SK-N-SH treated with all-trans-retinoic acid at 6 μM for 48 hours (cell line): ENCODE data around the gene RALB.

Source experiments
- ATAC-seq: fragments of 200-7000 bp; cut with Tn5 transposase; 3 replicates; pipeline ENCODE4 v1.9.1; 2020; ENCODE audit warnings: mild to moderate bottlenecking, moderate library complexity
- ARNTL ChIP-seq: fragments of 450-650 bp; formaldehyde crosslinking; IDR thresholded peaks from 2 replicates; pipeline ENCODE4 v1.5.0; 2020; ENCODE audit warnings: low read depth, mild to moderate bottlenecking, moderate library complexity, borderline replicate concordance
- BACH2 ChIP-seq: fragments of 250-450 bp; sonication (Bioruptor Pico); IDR thresholded peaks from 2 replicates; pipeline ENCODE4 v1.9.0; 2021; ENCODE audit warnings: mild to moderate bottlenecking, borderline replicate concordance
- ESRRG ChIP-seq: fragments of 250-450 bp; sonication (Bioruptor Pico); IDR thresholded peaks from 2 replicates; pipeline ENCODE4 v1.6.1; 2021; ENCODE audit warnings: mild to moderate bottlenecking
- ISL1 ChIP-seq: fragments of 250-450 bp; sonication (Bioruptor Pico); IDR thresholded peaks from 2 replicates; pipeline ENCODE4 v2.1.2; 2022; ENCODE audit warnings: mild to moderate bottlenecking, moderate library complexity
- PPARA ChIP-seq: fragments of 250-450 bp; sonication (Bioruptor Pico); IDR thresholded peaks from 2 replicates; pipeline ENCODE4 v1.5.0; 2020; ENCODE audit warnings: mild to moderate bottlenecking, borderline replicate concordance
- RARB ChIP-seq: fragments of 250-450 bp; sonication (Bioruptor Pico); IDR thresholded peaks from 2 replicates; pipeline ENCODE4 v1.8.0; 2021; ENCODE audit warnings: mild to moderate bottlenecking, moderate library complexity
- SNAI2 ChIP-seq: fragments of 250-450 bp; sonication (Bioruptor Pico); IDR thresholded peaks from 2 replicates; pipeline ENCODE4 v1.5.0; 2020; ENCODE audit warnings: mild to moderate bottlenecking, moderate library complexity
- TCF4 ChIP-seq: fragments of 250-450 bp; sonication (Bioruptor Pico); IDR thresholded peaks from 2 replicates; pipeline ENCODE4 v1.8.0; 2021; ENCODE audit warnings: mild to moderate bottlenecking, moderate library complexity, borderline replicate concordance
- TOX ChIP-seq: fragments of 250-450 bp; sonication (Bioruptor Pico); IDR thresholded peaks from 2 replicates; pipeline ENCODE4 v1.8.0; 2021; ENCODE audit warnings: mild to moderate bottlenecking, moderate library complexity, borderline replicate concordance
- ZC3H10 ChIP-seq: fragments of 250-450 bp; sonication (Bioruptor Pico); IDR thresholded peaks from 2 replicates; pipeline ENCODE4 v1.5.1; 2021; ENCODE audit warnings: mild to moderate bottlenecking, moderate library complexity
- ZFP30 ChIP-seq: fragments of 450-650 bp; formaldehyde crosslinking; IDR thresholded peaks from 2 replicates; pipeline ENCODE4 v1.5.0; 2022; ENCODE audit warnings: mild to moderate bottlenecking, moderate library complexity
- ZNF565 ChIP-seq: fragments of 450-650 bp; formaldehyde crosslinking; conservative IDR thresholded peaks from 2 replicates; pipeline ENCODE4 v1.5.0; 2020; ENCODE audit warnings: low read depth, mild to moderate bottlenecking, moderate library complexity
- ZNF70 ChIP-seq: fragments of 450-650 bp; formaldehyde crosslinking; IDR thresholded peaks from 2 replicates; pipeline ENCODE4 v1.5.0; 2020; ENCODE audit warnings: mild to moderate bottlenecking, moderate library complexity
- ZNF8 ChIP-seq: fragments of 450-650 bp; formaldehyde crosslinking; IDR thresholded peaks from 2 replicates; pipeline ENCODE4 v1.5.0; 2020; ENCODE audit warnings: mild to moderate bottlenecking, moderate library complexity
- TF ChIP-seq, protein P1 (sequence below): fragments of 250-450 bp; sonication (Bioruptor Pico); IDR thresholded peaks from 2 replicates; pipeline ENCODE4 v1.8.0; 2021; ENCODE audit warnings: low read depth, mild to moderate bottlenecking, moderate library complexity, borderline replicate concordance
- TF ChIP-seq, protein P2 (sequence below): fragments of 250-450 bp; sonication (Bioruptor Pico); IDR thresholded peaks from 2 replicates; pipeline ENCODE4 v1.5.1; 2021; ENCODE audit warnings: mild to moderate bottlenecking, moderate library complexity
- TF ChIP-seq, protein P3 (sequence below): fragments of 250-450 bp; sonication (Bioruptor Pico); IDR thresholded peaks from 2 replicates; pipeline ENCODE4 v1.5.0; 2020; ENCODE audit warnings: mild to moderate bottlenecking, moderate library complexity
- TF ChIP-seq, protein P4 (sequence below): fragments of 250-450 bp; sonication (Bioruptor Pico); IDR thresholded peaks from 2 replicates; pipeline ENCODE4 v1.8.0; 2020; ENCODE audit warnings: mild to moderate bottlenecking, moderate library complexity, borderline replicate concordance
- TF ChIP-seq, protein P5 (sequence below): fragments of 250-450 bp; sonication (Bioruptor Pico); IDR thresholded peaks from 2 replicates; pipeline ENCODE4 v1.5.1; 2020; ENCODE audit warnings: low read depth, mild to moderate bottlenecking, moderate library complexity

RALB gene

DNA sequence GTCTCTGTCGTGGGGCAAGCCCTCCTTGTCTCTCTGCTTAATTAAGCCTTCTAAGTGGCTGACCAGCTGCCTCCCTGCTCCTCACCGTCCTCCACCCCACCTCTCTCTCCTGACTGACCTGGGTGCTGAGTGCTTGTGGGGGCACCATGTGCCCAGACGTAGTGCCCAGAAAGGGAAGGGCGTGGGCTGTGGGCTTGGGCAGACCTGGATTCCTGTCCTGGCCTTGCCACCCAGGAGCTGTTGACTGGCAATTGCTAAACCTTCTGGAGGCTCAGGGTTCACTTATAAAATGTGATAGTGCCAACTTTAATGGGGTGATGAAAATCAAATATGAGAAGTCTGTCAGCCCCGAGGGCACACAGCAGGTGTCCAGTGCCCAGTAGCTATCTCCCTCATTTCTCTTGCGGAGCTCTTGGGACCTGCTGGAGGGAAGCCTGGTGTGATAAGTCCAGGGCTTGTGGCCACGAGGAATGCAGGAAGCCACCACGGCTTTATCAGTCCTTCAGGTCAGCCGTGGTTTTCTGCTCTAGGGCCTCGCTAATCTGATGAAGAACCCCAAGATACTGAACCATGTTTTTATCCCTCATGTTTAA, 71.3 kb downstream of the RALB start:
- no peak for ATAC-seq
- TF ChIP-seq, protein P1, sequence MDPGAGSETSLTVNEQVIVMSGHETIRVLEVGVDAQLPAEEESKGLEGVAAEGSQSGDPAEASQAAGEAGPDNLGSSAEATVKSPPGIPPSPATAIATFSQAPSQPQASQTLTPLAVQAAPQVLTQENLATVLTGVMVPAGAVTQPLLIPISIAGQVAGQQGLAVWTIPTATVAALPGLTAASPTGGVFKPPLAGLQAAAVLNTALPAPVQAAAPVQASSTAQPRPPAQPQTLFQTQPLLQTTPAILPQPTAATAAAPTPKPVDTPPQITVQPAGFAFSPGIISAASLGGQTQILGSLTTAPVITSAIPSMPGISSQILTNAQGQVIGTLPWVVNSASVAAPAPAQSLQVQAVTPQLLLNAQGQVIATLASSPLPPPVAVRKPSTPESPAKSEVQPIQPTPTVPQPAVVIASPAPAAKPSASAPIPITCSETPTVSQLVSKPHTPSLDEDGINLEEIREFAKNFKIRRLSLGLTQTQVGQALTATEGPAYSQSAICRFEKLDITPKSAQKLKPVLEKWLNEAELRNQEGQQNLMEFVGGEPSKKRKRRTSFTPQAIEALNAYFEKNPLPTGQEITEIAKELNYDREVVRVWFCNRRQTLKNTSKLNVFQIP, result no peak
- TF ChIP-seq, protein P2, sequence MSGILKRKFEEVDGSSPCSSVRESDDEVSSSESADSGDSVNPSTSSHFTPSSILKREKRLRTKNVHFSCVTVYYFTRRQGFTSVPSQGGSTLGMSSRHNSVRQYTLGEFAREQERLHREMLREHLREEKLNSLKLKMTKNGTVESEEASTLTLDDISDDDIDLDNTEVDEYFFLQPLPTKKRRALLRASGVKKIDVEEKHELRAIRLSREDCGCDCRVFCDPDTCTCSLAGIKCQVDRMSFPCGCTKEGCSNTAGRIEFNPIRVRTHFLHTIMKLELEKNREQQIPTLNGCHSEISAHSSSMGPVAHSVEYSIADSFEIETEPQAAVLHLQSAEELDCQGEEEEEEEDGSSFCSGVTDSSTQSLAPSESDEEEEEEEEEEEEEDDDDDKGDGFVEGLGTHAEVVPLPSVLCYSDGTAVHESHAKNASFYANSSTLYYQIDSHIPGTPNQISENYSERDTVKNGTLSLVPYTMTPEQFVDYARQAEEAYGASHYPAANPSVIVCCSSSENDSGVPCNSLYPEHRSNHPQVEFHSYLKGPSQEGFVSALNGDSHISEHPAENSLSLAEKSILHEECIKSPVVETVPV (CRISPR knock-in tag), result no peak
- TF ChIP-seq TOX (CRISPR knock-in tag) (no peak), ZNF8 (CRISPR knock-in tag) (no peak), TCF4 (no peak), ZNF70 (no peak), PPARA (no peak), ZFP30 (CRISPR knock-in tag) (no peak), RARB (CRISPR knock-in tag) (no peak)
- TF ChIP-seq, protein P3, sequence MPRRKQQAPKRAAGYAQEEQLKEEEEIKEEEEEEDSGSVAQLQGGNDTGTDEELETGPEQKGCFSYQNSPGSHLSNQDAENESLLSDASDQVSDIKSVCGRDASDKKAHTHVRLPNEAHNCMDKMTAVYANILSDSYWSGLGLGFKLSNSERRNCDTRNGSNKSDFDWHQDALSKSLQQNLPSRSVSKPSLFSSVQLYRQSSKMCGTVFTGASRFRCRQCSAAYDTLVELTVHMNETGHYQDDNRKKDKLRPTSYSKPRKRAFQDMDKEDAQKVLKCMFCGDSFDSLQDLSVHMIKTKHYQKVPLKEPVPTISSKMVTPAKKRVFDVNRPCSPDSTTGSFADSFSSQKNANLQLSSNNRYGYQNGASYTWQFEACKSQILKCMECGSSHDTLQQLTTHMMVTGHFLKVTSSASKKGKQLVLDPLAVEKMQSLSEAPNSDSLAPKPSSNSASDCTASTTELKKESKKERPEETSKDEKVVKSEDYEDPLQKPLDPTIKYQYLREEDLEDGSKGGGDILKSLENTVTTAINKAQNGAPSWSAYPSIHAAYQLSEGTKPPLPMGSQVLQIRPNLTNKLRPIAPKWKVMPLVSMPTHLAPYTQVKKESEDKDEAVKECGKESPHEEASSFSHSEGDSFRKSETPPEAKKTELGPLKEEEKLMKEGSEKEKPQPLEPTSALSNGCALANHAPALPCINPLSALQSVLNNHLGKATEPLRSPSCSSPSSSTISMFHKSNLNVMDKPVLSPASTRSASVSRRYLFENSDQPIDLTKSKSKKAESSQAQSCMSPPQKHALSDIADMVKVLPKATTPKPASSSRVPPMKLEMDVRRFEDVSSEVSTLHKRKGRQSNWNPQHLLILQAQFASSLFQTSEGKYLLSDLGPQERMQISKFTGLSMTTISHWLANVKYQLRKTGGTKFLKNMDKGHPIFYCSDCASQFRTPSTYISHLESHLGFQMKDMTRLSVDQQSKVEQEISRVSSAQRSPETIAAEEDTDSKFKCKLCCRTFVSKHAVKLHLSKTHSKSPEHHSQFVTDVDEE (CRISPR knock-in tag), result no peak
- TF ChIP-seq, protein P4, sequence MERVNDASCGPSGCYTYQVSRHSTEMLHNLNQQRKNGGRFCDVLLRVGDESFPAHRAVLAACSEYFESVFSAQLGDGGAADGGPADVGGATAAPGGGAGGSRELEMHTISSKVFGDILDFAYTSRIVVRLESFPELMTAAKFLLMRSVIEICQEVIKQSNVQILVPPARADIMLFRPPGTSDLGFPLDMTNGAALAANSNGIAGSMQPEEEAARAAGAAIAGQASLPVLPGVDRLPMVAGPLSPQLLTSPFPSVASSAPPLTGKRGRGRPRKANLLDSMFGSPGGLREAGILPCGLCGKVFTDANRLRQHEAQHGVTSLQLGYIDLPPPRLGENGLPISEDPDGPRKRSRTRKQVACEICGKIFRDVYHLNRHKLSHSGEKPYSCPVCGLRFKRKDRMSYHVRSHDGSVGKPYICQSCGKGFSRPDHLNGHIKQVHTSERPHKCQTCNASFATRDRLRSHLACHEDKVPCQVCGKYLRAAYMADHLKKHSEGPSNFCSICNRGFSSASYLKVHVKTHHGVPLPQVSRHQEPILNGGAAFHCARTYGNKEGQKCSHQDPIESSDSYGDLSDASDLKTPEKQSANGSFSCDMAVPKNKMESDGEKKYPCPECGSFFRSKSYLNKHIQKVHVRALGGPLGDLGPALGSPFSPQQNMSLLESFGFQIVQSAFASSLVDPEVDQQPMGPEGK, result no peak
- TF ChIP-seq, all 23 proteins: peak for 0

DNA sequence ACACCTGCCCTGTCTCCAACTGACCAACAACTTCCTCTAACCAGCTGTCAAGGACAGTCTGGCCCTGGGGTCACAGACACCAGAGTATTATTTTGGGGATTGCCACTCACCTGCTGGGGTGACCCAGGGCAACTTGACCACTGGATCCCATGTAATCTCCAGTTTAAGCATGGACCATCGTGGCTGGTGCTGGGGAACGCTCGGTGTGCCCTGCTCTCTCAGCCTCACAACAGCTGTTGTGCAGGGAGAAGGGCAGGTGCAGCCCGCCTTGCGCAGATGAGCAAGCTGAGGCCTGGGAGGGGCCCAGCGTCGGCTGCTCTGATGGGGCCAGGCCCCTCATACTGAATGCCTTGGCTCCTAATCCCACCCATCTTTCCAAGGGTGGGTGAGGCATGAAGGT, 72.3 kb downstream of the RALB start:
- ATAC-seq, result no peak
- TF ChIP-seq, protein P5, sequence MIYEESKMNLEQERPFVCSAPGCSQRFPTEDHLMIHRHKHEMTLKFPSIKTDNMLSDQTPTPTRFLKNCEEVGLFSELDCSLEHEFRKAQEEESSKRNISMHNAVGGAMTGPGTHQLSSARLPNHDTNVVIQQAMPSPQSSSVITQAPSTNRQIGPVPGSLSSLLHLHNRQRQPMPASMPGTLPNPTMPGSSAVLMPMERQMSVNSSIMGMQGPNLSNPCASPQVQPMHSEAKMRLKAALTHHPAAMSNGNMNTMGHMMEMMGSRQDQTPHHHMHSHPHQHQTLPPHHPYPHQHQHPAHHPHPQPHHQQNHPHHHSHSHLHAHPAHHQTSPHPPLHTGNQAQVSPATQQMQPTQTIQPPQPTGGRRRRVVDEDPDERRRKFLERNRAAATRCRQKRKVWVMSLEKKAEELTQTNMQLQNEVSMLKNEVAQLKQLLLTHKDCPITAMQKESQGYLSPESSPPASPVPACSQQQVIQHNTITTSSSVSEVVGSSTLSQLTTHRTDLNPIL (CRISPR knock-in tag), result no peak
- TF ChIP-seq TOX (CRISPR knock-in tag), result no peak
- TF ChIP-seq, protein P2 (CRISPR knock-in tag), result no peak
- TF ChIP-seq ARNTL (CRISPR knock-in tag), result no peak
- no peak for TF ChIP-seq ZNF8 (CRISPR knock-in tag)
- TF ChIP-seq, protein P4, result no peak
- TF ChIP-seq SNAI2 (CRISPR knock-in tag), result no peak
- TF ChIP-seq, protein P3 (CRISPR knock-in tag), result no peak
- TF ChIP-seq PPARA, result no peak
- no peak for TF ChIP-seq ISL1 (CRISPR knock-in tag)
- no peak for TF ChIP-seq ZNF565 (CRISPR knock-in tag)
- no peak for TF ChIP-seq ZC3H10 (CRISPR knock-in tag)
- TF ChIP-seq ZNF70, result no peak
- no peak for TF ChIP-seq TCF4
- no peak for TF ChIP-seq BACH2 (CRISPR knock-in tag)
- no peak for TF ChIP-seq ESRRG (CRISPR knock-in tag)
